A204.1 (cell line): ENCODE data around the gene GRIA4.
A peak's percentile ranks its signal among the peaks of the same experiment; 100 is the strongest.

ENCODE experiments used
- FAIRE-seq: peaks from 2 replicates; lab custom pipeline; 2012; peaks lifted over from hg19 to GRCh38; lab: Jason Lieb, UNC

GRIA4 gene

DNA sequence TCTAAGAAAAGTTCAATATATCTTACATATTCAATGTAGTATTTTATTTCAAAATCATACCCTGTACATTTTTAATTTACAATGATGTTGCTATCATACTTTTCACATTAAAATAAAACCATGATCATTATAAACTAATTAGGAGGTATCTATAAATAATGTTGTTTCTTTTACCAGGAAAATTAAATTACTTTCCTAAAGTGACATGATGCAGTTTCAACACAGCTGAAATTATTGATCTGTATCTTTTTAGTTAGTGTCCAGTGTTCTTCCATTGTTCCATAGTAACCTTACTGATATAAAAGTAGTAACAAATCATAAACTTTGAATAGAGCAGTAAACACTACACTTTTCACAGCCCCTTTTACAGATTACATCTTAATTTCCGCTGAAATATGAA, 29.7 kb downstream of the GRIA4 start:
- no peak for FAIRE-seq

DNA sequence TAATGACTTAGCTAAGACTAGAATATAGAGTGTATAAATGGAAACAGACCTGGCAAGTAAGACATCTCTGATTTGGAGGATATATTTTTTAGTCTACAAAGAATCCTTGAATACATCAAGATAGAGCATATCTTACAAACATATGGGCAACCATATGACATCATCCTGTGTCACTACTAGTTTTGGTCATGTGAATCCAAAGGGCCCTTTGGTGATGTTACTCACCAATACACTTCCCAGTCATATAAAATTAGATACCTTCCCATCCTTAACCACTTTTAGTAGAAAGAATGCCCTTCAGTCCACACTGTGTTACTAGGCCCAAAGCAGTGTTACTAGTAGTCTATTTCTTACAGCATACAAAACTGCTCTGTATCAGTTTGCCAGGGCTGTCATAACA, 31.6 kb downstream of the GRIA4 start:
- FAIRE-seq = no peak

DNA sequence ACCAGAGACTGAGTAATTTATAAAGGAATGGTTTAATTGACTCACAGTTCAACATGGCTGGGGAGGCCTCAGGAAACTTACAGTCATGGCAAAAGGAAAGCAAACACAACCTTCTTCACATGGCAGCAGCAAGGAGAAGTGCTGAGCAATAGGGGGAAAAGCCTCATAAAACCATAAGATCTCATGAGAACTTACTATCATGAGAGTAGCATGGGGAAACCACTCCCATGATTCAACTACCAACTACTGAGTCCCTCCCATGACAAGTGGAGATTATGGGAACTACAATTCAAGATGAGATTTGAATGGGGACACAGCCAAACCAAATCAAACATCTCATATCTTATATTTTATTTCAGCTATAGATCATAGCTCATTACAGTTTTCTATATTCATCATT, 33.0 kb downstream of the GRIA4 start:
- no peak for FAIRE-seq

DNA sequence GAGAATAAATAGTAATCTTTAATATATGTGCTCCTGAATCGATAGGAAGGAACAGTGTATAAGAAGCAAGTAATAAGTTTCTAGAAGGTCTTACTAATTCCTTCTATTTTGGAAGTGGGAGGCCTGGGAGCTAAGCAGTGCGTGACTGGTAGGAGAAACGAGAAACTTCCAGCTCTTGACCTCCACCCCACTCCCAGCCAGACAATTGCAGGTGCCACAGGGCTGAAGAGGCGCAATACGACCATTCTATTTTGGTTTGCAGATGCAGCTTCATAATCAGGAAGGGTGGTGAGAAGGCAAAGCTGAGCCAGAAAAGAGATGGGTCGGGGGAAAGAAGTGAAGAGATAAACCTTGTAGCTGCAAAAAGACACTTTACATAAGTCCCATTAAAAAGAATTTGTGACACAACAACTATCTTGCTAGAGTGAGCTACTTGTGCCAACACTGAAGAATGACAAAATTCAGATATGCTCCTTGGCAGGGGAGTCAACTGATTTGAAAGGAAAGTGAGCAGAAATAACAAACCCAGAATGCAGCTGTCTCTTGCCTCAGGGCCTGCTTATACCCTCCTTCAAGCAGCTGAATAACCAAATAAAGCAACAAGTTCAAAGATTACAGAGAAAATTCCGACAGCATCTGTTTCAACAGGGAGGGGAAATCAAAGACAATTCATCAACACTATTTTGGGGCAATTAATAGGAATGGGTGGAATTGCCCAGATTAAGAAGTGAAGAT, 35.1 kb downstream of the GRIA4 start:
- FAIRE-seq = no peak

DNA sequence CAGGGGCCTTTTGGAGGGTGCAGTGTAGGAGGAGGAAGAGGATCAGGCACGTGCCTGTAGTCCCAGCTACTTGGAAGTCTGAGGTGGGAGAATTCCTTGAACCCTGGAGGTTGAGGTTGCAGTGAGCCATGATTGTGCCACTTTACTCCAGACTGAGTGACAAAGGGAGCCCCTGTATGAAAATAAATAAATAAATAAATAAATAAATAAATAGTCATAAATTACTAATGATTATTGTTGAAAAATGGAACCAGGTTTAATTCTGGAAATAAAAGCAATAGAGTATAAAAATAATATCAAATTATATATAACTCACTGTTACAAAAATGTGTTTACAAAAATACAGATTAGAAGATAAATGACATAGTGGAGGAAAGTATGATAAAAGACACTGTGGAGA, 37.9 kb downstream of the GRIA4 start:
- peak; percentile 52 for FAIRE-seq

DNA sequence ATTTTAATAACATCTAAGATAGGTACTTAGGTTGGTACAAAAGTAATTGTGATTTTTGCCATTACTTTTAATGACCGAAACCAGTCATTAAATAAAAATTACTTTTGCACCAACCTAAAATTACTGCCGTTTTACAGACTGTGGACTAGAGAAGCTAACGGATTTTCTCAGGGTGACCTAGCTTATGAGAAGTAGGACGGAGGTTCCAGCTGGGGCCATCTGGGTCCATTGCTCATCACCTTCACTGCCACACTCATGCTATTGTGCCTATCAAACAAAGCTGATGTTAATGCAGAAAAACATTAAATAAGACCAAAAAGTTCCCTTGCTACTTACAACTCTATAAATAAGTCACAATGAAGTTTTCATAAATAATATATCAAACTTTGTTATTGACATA, 38.9 kb downstream of the GRIA4 start:
- no peak for FAIRE-seq

DNA sequence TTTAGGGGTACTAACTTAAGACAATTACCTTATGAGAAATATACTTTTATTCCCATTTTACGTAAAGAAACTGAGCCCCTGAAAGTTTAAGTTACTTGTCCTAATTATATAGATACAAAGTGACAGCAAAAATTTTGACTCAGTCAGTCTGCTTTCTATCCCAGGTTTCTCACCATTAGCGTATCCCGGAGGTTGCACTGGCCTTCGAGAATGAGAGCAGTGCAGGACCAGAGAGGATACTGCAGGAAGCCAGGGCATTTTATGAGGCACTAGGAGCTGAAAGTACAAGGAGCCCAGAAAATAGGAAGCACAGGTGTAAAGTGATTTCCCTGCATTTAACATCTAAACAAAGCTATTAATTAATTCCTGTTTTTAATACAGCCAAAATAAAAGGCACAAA, 55.4 kb downstream of the GRIA4 start:
- no peak for FAIRE-seq

DNA sequence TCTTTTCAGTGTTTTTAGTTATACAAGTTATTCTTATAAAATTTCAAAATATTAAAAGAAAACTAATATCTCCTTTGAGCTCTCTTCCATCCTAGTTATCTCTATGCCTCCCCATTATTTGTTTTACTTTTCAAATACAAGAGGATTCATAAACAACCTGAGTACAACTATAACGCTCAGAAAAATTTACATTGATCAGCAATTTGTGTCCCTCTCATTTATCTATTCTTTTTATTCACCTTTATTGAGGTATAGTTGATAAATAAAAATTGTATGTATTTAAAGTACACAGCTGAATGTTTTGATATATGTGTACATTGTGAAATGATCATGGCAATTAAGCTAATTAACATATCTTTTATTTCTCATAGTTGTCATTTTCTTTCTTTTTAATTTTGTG, 57.6 kb downstream of the GRIA4 start:
- no peak for FAIRE-seq

DNA sequence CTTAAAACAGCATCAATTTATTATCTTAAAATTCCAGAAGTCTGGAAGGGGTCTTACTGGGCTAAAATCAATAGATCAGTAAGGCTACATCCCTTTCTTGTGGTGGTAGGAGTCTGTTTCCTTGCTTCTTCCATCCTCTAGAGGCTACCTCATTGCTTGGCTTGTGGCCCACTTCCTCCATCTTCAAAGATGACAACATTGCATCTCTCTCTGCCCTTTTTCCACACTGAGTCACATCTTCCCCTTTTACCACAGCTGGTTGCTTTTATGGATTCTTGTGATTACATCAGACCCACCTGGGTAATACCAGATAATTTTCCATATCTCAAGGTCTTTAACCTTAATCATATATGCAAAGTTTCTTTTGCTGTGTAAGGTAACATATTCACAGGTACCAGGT, 60.9 kb downstream of the GRIA4 start:
- no peak for FAIRE-seq

DNA sequence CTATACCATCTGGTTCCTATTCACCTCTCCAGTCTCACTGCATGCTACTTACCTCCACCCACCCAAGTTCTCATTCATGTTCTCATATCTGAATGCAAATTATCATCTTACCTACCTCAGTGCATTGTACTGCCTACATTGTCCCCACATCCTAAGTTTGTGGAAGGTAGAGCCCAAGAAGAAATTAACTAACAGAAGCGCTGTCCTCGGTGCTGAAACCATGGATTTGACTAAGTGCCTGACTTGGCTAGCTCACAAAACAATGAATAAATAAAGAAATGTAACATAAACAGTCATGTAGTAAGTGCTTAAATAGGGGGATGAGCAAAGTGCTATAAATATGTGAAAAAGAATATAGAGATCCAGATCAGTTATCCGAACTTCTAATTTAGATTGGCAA, 63.2 kb downstream of the GRIA4 start:
- no peak for FAIRE-seq

DNA sequence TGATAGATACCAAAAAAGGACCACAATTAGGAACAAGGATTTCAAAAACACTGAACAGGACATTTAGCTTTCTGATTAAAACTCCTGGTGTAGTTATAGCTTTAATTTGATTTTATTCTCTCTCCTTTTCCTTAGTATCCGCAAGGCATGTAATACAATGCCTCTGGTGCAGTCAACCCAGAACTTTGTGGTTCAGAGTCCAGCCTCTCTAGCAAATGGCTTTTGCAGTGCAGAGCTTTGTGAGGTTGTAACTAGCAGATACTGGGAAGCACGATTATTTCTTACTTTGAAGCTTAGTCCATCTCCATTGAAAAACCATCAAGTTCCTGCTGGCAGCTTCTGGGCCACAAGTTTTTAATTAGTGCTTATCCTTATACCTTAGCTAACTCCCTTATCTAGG, 79.8 kb downstream of the GRIA4 start:
- FAIRE-seq = no peak

DNA sequence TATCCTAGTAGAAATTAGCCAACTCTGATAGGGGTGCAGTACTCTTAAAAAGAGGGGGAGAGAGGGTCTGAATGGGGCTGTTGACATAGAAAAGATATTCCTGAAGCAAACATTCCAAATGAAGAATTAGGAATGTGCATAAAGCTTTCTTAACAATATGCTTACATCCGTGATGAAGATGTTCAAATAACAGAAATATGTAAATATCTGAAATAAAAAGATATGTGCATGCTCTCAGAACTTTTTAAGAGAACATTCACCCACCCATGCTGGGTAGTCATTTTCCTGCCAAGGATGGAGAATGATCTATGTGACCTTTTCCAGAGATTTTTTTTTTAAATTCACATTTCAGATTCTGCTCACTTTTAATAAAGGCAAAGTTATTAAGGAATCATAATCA, 80.6 kb downstream of the GRIA4 start:
- FAIRE-seq = no peak

DNA sequence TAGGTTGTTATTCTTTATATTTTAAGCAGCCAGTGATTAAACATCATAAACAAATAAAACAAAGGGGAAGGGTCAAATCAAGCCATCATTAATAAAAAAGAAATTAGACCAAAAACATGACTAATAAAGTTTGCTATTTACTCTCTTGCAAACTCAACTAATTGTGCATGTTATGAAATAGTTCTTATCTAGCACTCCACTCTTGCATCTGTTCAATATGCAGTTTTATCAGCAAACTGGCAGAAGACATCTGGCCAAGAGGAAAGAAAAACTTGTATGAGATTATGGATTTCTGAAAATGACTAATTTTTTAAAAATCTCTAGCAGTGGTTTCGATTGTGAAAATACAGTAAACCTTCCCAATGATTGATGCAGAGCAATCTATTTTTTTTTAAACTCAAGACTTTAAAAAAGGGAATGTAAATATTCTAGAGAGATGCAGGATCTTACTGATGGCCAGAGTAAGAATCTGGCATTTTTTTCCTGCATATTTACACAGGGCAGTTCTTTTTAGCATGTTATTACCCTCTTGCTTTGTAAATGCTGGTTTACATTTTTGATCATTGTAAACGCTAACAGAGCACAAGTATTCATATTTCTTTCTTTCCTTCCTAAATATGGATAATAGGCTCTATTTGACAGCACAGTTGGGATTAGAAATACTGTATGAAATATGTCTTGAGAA, 83.3 kb downstream of the GRIA4 start:
- FAIRE-seq = no peak

DNA sequence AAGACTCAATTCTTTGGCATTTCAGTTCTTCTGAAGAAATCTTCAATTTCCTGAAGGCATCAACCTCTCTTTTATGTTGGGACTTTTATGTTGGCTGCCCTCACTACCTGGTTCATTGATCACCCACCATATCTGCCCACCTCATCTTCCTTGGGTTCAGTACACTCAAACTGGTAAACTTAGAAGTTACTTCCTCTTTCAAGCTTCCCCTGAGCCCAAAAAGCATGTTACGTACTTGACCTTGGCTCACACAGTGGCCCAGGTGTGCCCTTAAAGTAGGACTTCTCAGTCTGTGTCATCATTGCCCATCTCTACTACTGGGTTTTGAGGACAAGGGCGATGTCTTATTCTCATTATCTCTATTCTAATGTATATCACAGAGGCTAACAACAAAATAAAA, 86.1 kb downstream of the GRIA4 start:
- no peak for FAIRE-seq

DNA sequence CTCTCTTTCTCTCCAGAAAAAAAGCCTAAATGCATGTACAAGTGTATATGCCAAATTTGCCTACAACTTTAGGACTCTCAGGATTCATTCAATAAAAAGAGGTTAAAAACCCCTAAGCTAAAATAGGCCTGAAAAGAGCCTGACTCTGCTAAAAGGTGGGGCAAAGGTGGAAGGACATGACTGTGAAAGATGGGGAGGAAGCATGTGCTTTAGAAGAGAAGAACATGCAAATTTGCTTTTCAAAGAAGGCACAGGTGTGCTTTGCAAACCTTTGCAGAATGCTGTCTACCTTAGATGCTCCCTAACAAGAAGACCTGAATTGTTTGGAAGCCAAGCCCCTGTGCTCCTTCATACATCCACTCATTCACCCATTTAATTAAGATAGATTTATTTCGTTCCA, 87.4 kb downstream of the GRIA4 start:
- no peak for FAIRE-seq

DNA sequence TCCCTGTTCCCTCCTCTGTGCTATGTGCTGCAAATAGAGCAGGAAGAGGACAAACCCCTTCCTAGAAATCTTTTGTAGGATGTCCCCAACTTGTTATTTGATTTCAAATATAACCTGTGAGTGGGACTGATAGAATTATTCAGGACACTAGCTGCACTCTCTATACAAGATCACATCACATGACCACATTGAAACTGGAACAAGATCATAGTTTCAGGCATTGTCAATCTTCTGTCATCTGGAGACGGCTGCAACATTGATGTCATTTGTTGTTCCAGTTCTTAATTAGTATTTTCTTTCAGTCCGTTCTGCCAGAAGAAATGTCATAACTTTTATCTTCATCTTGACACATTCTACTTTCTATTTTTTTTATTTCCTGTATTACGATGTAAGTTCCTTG, 89.3 kb downstream of the GRIA4 start:
- FAIRE-seq = no peak

DNA sequence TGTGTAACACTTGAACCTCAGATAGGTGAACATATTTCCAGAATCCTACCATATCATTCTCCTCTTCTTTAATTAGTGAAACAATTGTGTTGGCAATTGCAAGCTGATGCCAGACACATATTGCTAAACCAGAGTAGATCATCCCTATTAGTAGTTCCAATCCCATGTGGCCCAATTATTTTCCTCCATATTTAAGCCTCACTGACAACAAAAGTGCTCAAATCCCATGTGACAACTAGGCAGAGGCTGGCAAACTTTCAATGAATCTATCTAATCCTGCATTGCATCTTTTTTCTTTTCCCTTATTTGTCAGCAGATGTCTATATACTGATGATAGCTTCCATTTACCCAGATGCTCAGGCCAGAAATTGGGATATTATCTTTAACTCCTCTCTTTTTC, 90.4 kb downstream of the GRIA4 start:
- FAIRE-seq = no peak

DNA sequence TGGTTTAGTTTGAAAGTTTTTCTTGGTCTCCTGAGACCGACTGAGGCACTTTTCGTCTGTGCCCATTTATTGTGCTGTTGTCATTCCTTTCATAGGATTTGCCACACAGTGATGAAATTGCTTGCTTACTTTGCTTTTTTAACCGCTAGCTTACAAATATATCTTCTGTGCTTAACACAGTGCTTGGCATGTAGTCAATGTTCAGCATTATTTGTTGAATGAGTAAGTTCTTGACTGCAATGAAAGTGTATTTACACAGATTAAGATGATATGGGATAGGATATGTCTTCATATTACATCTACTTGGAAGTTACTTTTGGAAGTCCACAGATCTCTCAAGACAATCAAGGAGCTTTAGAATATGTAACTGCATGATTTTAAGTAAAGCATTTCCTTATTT, 91.2 kb downstream of the GRIA4 start:
- FAIRE-seq = no peak

DNA sequence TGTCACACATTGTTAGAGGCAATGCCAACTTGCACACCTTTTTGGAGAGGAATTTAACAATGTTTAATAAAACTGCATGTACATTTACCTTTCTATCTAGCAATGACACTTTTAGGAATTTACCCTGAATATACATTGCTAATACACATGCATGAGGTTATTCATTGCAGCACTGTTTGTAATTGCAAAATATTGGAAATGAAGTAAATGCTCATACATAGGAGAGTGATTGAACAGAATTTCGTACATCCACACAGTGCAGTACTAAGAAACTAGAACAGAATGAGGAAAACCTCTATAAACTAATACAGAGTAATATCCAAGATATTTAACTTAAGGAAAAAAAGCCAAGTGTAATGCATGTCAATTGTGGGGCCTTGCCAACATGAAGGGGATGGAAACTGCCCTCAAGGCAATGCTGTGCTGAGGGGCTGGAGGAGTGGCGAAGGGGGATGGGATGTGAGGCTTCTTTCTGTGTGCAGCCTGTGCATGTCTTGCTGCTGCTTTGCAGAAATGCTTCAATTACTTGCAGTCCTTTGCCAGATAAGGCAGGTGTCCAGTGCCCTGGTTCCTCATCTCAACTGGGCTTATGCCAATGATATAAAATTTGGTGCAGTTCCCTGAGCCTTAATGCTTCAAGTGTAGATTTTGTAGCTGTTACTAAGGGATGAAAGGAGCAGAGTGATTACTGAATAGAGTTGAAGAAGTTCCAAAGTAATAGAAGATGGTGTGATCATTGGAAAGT, 96.1 kb downstream of the GRIA4 start:
- FAIRE-seq = no peak

DNA sequence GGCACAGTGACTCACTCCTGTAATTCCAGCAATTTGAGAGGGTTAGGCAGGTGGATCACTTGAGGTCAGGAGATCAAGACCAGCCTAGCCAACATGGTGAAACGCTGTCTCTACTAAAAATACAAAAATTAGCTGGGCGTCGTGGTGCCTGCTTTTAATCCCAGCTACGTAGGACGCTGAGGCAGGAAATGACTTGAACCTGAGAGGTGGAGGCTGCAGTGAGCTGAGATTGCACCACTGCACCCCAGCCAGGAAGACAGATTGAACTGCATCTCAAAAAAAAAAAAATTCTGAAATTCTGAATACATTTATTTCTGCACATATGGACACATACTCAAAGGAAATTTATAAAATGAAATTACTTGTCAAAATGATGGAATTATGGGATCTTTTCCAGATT, 103.2 kb downstream of the GRIA4 start:
- no peak for FAIRE-seq

DNA sequence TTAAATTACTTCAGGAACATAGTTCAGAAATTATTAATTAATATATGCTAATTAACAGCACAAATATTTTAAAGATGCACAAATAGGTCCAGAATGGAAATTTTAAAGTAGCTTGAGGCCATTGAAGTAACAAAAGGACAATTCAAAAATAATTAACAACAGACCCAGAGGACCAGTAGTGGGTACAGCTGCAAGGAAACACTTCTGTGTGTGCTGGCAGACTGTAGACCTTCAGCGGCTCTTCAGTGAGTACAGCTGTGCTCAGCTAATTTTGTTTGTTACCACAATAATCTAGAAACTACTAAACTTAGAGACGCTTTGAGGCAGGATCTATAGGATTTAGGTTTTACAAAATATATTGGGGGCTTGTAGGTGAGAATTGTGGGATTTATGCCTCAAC, 103.8 kb downstream of the GRIA4 start:
- no peak for FAIRE-seq

DNA sequence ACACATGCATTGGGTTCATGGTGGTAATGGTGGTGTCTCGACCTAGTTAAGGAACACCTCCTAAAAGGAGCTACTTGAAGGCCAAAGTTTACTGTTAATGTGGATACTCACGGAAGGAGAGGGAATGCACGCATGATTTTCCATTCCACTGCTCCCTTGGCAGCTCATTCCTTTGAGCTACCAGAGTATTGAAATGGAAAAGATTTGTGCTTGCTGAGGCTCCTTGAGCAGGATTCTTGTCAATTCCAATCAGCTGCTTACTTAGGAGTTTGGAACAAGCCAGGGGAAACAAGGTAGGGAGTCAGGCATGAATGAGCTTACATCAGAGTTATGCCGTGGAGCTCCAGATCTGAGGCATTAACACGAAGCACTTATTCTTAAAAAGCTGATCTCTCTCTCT, 108.8 kb downstream of the GRIA4 start:
- FAIRE-seq = no peak

DNA sequence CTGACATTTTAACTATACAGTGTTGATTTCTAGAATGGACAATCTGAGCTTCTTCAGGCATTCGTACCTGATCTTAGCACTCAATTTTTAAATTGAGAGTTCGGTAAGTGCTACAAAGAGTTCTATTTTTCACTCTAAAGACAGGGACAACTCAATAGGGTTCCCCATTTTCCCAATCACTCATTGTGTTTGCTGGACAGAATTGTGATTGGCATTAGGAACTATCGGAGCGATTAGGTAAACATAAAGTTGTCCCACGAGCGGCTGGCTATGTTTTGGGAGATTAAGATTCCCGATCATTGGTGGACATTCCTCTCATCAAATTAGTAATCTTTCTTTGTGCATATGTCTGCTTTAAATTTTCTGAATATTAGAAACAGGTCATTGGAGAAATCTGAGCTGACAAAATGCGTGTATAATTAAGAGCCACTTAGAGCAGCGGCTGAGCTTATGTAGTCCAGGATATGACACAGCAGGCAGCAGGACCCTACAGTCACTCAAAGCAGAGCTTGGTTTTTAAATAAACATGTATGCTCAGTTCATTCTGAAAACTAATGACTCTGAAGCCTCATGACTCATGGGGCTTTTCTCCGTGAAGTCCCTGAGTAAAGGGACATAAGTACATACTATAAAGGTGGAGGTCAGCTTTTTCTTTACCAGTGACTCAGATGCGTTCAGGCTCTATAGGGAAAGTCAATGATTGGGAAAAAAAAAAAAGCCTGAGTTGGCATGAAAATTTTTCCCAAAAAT, 109.4 kb downstream of the GRIA4 start:
- no peak for FAIRE-seq
